ENCODE results near the gene YAE1. TPM values are rescaled to one million over a fixed set of nuclear protein-coding genes. Genes with fewer than 3 reads are reported as not detected.
"Not testable (repeated sequence)": the region's sequence is repeated elsewhere in the genome, so short reads cannot be mapped to it uniquely, and the experiment has no call there.

Gene YAE1, protein sequence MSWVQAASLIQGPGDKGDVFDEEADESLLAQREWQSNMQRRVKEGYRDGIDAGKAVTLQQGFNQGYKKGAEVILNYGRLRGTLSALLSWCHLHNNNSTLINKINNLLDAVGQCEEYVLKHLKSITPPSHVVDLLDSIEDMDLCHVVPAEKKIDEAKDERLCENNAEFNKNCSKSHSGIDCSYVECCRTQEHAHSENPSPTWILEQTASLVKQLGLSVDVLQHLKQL
- total RNA-seq: 30.6 and 31.3 TPM in 2 replicates
- polyA plus RNA-seq (2012): 24.0 TPM

DNA sequence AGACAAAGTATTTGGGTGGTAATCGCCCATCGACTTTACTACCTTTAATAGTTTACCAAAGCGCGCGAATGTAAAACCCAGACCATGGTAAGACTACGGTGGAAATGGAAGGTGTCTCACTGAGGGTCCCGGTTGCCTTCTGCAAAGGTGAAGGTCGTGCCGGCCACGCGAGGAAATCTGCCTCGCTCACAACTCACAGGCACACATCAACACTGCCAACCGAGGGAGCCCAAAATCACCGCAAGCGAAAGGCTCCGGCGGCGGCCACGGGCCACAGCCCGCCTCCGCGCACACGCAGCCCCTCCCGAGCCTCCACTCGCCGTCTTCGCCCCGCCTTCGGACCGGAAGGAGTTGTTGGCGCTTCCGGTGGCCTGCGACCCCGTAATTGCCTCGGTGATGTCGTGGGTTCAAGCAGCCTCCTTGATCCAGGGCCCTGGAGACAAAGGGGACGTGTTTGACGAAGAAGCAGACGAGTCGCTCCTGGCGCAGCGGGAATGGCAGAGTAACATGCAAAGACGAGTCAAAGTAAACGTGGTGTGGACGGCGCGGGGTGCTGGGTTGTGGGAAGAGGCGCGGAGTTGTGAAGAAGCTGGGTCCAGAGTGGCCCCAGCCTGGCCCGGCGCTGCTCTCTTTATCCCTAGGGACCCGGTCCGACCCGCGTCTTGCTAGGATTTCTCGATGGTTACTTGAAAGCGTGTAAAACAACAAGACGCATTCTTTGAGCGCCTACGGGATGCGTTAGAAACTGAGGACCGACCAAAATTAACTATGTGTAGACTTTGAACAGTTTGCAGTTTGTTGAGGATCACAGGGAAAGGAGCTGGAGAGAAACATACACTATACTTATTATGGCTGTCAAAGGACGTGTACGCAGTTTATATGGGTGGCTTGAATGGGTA is at the start of gene YAE1:
TSS of gene YAE1 (plus strand) at position 382 of the 899 bp plus-strand sequence. CDS start at position 397, 15 bp downstream.
- DNase-seq (ENCODE audit: low read depth): peak; percentile 89

DNA sequence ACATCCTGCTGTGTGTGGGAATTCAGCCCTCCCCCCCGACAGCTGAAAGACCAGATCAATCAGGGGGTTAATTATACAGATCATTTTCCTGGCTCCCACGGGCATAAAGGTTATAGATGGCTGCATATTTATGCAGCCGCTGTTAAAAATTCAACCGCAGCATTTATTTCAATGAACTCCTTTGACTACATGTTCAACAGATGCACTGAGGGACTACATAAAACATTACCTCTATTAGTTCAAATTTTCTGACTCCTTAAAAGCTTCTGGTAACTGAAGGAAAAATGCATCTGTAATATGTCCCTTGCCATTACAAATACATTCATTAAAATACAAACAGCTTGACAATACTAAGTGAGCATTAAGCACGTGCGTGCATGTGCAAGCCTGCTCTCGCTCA is 49.7 kb upstream of the YAE1 start:
- DNase-seq (ENCODE audit: low read depth): no peak

DNA sequence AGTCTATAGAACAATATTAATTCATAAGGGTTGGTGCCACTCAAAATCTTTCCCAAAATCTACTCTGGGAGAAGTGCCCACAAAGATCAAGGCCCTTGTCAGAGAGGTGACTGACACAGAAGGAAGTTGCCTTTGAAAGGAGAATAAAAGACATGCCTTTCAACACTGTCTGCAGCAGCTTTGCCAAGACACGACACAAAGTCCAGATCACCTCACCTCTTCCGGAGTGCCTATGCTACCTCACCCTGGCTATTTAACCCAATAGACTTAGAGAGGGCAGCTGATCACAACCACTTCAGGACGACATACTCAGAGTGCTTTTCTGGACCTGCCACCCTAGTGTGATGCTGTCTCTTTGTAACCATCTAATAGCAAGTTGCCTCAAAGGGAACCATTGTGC is 49.0 kb upstream of the YAE1 start:
- no peak for DNase-seq (ENCODE audit: low read depth)

DNA sequence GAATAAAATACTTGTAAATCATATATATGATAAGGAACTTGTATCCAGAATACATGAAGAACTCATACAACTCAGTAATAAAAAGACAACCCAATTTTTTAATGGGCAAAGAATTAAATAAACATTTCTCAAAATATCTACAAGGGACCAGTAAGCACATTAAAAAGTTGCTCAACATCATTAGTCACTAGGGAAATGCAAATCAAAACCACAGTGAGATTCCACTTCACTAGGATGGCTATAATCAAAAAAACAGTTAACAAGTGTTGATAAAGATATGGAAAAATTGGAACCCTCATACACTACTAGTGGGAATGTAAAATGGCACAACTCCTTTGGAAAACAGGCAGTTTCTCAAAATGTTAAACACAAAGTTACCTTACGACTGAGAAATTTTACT is 40.3 kb upstream of the YAE1 start:
- DNase-seq (ENCODE audit: low read depth): no peak

DNA sequence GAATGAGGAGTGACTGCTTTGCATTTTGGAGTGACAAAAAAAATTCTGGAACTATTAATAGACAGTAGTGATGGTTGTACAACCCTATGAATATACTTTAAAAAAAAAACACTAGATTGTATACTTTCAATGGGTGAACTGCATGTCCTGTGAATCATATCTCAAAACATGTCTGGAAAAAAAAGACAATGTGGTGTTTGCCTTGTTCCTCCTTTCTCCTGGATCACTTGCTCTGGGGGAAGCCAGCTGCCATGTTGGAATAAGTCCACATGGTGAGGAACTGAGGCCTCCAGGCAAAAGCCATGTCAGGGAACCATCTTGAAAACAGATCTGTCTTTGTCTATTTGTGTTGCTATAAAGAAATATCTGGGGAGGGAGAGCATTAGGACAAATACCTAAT is 39.5 kb upstream of the YAE1 start:
- no peak for DNase-seq (ENCODE audit: low read depth)

DNA sequence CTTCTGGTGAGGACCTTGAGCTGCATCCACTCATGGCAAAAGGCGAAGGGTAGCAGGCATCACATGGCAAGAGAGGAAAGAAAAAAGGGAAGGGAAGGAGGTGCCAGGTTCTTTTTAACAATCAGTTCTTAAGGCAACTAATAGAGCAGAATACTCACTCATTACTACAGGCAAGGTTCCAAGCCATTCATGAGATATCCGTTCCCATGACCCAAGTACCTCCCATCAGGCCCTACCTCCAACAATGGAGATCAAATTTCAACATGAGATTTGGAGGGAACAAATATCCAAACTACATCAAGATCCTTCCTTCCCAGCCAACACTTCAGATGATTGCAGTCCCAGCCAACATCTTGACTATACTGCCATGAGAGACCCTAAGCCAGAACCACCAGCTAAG is 38.9 kb upstream of the YAE1 start:
- no peak for DNase-seq (ENCODE audit: low read depth)

DNA sequence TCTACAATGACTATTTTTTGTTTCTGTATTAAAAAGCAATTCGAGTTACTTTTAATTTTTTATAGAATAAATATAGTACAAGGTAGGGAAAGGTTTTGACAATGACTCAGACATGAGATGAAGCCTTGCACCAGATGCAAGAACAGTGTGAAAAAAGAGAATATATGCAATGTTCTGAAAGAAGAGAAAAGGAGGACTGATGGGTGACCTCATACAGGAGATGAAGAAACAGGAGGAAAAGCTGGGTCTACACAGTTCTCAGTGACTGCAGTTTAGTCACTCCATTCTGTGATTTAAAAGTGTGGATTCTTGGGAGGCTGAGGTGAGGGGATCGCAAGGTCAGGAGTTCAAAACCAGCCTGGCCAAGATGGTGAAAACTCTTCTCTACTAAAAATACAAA is 38.3 kb upstream of the YAE1 start:
- no peak for DNase-seq (ENCODE audit: low read depth)

DNA sequence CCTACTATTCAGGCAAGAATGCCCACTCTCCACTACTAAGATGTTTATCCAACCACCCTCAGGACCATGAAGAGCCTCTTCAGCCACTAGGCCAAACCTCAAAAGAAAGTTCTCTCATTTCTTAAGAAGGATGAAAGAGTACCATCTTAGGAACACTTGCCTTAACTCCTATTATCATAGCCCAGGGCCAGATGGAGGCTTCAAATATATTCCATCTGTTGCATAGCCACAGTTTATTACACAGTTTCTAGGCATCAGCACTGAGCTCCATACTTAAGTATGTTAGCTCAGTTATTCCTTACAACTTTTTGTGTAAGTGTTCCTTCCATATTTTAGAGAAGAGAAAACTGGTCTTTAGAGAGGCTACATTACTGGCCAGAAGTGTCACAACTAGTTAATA is 37.4 kb upstream of the YAE1 start:
- DNase-seq (ENCODE audit: low read depth): no peak

DNA sequence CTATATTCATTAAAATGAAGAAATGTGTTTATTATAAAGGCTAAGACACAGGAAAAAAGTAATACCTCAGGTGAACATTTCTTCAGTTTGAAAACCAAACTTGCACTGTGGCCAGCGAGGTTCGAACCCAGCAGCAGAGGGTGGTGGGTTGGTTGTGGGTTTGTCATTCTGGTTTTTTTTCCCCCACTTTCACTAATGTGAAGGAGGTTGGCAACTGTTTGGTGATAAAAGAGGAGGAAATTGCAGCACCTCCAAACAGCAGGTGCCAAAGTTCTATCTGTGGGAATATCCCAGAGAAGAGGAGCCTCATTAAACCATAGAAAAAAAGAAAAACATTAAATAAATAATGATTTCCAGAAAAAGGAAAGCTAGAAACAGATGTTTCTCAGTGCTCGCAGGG is 36.6 kb upstream of the YAE1 start:
- DNase-seq (ENCODE audit: low read depth): no peak

DNA sequence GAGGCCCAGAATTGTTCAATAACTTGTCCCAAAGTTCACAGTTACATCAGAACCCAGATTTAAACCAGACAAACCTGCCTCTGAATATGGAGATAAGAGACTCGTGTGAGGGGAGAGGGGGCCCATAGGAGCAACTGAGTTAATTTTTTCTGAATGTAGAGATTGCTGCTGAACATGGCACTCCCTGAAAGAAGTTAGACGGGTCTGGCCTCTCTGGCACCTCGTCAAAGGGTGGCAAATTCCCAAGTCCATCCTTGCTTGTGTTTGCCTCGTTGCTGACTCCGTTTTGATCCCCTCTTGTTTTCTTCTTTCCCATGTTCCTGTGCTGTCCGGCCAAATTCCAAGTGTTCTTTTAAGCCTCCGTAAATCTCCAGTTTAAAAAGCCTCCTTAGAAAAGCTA is 35.2 kb upstream of the YAE1 start:
- no peak for DNase-seq (ENCODE audit: low read depth)

DNA sequence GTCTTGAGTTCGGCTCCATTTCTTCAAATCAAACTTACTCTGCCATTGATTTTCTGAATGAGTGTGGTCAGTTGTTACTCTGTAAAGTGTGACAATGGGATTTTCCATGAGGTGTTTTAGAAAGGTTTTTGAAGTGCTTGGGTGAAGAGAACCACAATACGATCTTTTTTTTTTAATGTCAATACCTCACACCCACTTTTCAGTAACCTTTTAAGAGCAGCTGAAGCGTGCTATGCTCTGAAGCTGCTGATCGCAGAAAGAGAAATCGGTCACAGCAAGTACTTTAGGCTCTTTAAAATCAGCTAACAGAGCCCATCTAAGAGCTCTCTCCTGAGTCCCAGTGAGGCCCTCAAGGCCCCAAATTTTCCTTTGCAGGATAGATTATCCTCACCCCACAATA is 34.4 kb upstream of the YAE1 start:
- DNase-seq (ENCODE audit: low read depth): no peak

DNA sequence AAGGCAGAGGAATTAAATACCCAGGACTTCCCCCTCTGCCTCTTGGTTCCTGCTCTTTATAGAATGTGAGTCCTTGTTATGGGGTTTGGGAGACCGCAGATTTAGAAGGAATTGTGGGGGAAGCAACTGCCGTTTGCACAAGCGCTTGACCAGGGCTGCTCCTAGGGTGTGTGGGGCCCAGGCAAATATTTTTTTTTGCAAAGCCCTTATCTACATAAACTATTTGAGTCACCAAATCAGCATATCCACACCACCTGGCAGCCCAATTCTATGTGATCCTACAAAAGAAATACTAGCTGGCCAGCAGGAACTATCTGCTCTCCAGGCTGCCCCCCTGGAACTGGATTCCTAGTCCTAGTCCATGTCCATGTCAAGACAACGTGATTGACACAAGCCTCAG is 33.4 kb upstream of the YAE1 start:
- DNase-seq (ENCODE audit: low read depth): no peak

DNA sequence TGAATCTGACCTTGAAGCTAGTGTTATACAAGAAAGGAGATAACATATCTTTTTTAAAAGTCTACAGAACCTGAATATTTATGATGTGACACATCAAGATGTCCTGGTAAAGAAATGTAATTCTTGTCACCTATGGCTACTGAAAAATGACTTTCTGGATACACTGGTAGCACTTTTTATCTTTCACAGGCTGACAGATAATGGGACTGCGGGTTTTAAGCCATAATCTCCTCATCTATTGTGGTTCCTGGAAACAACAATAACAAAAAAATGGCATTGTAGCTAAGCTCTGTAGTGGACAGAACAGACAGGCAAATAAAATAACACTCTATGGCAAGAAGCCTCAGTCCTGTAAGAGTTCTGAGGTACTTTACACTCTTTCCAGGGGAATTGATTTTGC is 31.6 kb upstream of the YAE1 start:
- DNase-seq (ENCODE audit: low read depth): no peak

DNA sequence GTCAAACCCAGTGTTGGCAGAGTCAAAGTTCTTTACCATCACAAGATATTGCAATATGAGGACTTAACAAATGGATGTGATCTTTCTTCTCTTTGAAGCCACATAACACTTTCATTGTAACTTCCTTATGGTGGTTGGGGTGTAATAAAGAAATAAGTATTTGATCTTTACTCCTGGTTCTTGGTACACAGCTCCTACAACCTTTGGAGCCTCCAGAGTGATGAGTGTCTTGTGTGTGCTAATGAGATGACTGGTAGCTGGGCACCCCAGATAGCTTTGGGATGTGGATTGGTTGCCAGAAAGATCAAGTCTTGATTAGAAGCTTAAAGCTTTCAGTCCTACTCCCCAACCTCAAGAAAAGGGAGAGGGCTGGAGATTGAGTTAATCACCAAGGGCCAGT is 31.1 kb upstream of the YAE1 start:
- DNase-seq (ENCODE audit: low read depth): no peak

DNA sequence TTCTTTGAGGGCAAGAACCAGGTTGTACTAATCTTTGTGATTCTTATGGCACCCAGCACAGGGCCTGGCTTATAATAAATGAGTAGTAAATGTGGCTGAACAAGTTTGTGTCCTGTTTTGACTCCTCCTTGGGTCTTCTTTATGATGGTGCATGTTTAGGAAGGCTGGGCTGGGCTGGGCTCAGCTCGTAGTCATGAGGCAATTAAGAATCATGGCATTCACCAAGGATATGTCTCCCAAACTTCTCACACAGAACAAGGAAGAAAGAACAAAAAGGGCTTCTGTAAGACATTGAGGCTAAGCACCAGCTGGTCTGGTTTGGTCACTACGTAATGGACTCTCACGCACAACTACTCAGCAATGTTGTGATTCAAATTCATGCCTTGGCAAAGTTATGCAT is 30.5 kb upstream of the YAE1 start:
- DNase-seq (ENCODE audit: low read depth): no peak

DNA sequence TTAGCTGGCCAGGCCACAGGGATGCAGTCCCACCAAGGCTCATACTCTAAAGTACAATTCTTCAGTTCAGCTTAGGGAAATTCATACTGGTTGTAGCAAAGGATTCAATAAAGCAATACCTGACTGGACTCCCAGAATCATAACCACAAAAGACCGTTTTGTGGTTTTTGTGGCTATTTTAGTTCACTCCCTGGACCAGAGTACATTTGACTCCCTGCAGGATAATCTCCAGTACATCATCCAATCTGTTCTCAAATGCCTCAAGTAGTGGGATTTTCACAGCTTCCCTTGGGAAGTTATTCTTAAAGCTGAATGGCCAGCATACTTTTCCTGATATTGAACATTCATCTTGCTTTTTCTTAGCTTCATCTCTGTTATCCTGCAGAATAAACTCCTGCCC is 29.3 kb upstream of the YAE1 start:
- peak; percentile 18 for DNase-seq (ENCODE audit: low read depth)

DNA sequence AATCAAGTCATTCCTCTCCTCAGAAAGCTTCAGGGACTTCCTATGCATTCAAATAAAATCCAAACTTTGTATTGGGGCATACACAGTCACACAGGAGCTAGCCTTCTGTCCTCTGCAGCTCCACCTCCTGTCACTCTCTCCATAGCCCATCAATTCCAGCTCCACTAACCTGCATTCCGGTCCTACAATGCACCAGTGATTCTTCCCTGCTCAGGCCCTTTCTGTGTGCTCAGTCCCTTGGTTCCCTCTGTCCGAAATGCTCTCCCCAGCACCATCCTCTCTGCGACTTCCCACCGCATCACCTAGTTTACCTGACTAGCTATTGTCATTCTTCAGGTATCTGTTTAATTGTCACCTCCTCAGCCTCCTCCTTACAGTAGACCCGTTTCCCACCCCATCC is 26.4 kb upstream of the YAE1 start:
- no peak for DNase-seq (ENCODE audit: low read depth)

DNA sequence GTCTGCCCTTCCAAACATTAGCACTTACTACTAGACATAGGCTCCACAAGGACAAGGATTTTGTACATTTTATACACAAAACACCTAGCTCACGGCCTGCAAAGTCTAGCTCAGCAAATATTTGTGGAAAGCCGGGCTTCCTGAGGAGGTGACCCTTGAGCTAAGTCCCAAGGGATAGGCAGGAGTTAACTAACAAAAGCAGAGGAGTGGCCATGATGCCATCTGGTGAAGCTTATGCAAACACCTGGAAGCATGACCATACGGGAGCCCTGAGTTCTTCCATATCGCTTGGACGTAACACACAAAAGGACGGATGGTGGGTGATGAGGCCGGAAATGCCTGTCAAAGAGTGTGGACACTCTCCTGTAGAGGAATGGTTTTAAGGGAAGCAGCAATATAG is 25.9 kb upstream of the YAE1 start:
- DNase-seq (ENCODE audit: low read depth): no peak

DNA sequence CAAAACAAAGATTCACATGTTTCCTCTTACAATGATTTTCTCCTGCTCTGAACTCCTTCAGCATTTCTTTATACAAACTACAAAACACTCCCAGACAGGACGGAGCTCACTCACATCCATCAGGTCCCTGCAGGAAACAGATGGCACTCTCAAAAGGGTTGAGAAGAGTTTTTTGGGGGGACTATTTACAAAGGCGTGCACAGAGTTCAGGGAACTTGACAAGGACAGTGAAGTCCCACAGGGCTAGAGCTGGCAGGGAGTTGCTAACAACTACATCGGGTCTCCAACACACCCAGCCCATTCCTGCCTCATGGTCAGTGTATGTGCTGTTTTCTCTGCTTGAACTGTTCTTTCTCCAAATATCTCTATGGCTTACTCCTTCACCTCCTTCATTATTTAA is 24.7 kb upstream of the YAE1 start:
- DNase-seq (ENCODE audit: low read depth): no peak

DNA sequence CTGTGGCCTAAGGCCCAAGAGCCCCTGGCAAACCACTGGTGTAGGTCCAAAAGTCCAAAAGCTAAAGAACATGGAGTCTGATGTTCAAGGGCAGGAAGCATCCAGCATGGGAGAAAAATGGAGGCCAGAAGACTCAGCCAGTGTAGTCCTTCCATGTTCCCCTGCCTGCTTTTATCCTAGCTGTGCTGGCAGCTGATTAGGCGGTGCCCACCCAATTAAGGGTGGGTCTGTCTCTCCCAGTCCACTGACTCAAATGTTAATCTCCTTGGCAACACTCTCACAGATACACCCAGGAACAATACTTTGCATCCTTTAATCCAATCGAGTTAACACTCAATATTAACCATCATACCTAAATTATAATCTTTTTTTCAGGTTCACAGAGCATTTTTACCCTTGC is 21.4 kb upstream of the YAE1 start:
- not testable (repeated sequence) for DNase-seq (ENCODE audit: low read depth)

DNA sequence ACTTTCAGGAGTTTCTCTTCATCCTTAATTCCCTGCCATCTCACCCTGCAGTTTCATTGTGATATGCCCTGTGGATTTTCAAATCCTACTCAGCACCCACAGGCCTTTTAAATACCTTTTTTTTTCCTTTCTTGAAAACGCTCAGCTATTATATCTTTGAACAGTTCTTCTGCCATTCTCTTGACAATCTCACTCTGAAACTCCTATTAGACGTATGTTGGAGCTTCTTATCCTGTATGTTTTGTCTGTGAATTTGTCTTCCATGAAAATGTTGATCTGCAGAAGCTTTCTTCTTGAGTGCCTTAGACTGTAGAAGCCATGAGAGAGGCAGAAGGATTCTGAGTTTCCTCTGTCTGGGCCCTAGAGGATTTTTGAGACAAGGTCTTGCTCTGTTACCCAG is 18.9 kb upstream of the YAE1 start:
- DNase-seq (ENCODE audit: low read depth): no peak

DNA sequence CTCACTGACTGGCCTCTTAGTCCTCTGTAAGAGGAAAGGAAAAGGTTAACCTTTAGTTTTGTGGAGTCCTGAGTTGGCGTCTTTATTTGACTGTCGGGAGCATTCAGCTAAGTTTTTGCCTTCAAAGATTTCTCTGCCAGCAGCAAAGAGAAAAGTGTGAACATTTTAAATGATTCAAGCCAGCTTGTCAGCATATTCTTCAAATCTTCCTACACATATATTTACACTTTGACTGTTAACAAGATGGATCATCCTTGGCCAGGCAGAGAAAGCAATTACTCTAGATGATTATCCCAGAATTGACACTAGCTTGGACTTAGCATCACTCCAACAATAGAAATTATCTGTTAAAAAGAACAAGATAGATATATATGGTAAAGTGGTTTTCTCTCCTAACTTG is 15.8 kb upstream of the YAE1 start:
- DNase-seq (ENCODE audit: low read depth): no peak

DNA sequence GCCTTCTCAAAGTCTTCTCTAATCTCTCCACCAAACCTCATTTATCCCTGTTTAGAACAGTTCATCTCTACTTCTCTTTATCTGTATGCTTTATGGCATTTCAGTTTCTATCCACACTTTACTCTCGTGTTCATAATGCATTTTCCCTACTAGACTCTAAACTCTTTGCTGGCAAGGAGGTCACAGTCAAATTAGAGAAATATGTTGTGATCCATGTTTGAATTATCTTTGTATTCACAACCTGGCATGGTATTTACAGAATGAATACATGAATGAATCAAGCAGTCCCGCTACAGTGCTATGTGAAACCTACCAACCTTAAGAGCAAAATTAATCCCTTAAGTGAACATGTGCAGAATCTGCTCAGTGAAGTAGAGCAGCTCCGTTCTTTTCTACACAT is 12.8 kb upstream of the YAE1 start:
- DNase-seq (ENCODE audit: low read depth): no peak
